HG02981 (cell line): ENCODE data around the gene FNDC5.
A peak's percentile ranks its signal among the peaks of the same experiment; 100 is the strongest.

Experiments
- ATAC-seq: cut with Tn5 transposase; IDR thresholded peaks from one replicate; pipeline ENCODE4 v1.9.1; 2021; ENCODE audit warnings: mild to moderate bottlenecking, moderate library complexity; ENCODE audit not compliant: unreplicated experiment

FNDC5 gene

GRCh38 chr1:32817815-32818786, 52.6 kb downstream of the FNDC5 start:
- peak; percentile 5 for ATAC-seq

GRCh38 chr1:32817159-32817814, 53.4 kb downstream of the FNDC5 start, which contains the start of the genes S100PBP and YARS1:
S100PBP (plus strand) TSS chr1:32817653; CDS start chr1:32826100, 8,447 bp downstream.
YARS1 (minus strand) TSS chr1:32817358; CDS start chr1:32817244, 114 bp downstream.
- peak; percentile 87 for ATAC-seq

GRCh38 chr1:32816676-32817158, 54.0 kb downstream of the FNDC5 start:
- ATAC-seq = peak; percentile 7

- ATAC-seq = no peak
Measured at GRCh38 chr1:32813941-32814739, 56.6 kb downstream of the FNDC5 start.
